Gastrocnemius medialis (tissue), 4 donors: ENCODE results near the gene ATOH8. TPM values are rescaled to one million over a fixed set of nuclear protein-coding genes. Genes with fewer than 3 reads are reported as not detected.

Experiments used
- ATAC-seq, 2 donors: fragments of 150-250 bp; one replicate each; pipeline ENCODE4 v1.9.1; 2016
- DNase-seq, 2 donors: peaks; one replicate each; pipeline ENCODE4 v3.0.0-alpha.2; 2019
- H3K27ac ChIP-seq, 4 donors: fragments of 200-600 bp; sonication (generic); 1 replicate in 1 of 4; 2 replicates in 3 of 4; pipeline ENCODE4 v1.5.1; 2016 to 2018; ENCODE audit warnings: mild to moderate bottlenecking in 2 of 4, moderate library complexity in 1 of 4
- H3K27me3 ChIP-seq, 3 donors: fragments of 200-600 bp; sonication (generic) in 2 of 3; 1 replicate in 1 of 3; 2 replicates in 2 of 3; pipeline versions ENCODE4 v1.5.1 to v1.6.0; 2016 to 2019; ENCODE audit warnings: mild to moderate bottlenecking in 1 of 3, moderate library complexity in 1 of 3
- H3K36me3 ChIP-seq, 2 donors: fragments of 200-600 bp; sonication (generic) in 1 of 2; one replicate each; pipeline ENCODE4 v1.5.1; 2017 to 2018
- H3K4me1 ChIP-seq, 2 donors: fragments of 200-600 bp; sonication (generic) in 1 of 2; one replicate each; pipeline ENCODE4 v1.5.1; 2016 to 2017; ENCODE audit warnings: mild to moderate bottlenecking in 2 of 2
- H3K4me3 ChIP-seq, 4 donors: fragments of 200-600 bp; sonication (generic) in 3 of 4; 1 replicate in 1 of 4; 2 replicates in 3 of 4; pipeline ENCODE4 v1.5.1; 2016 to 2019; ENCODE audit warnings: mild to moderate bottlenecking in 2 of 4
- H3K9me3 ChIP-seq, 3 donors: fragments of 200-600 bp; sonication (generic) in 2 of 3; 1 replicate in 1 of 3; 2 replicates in 2 of 3; pipeline ENCODE4 v1.5.1; 2016 to 2019
- POLR2A ChIP-seq, 2 donors: fragments of 450-650 bp; IDR thresholded peaks; one replicate each; pipeline ENCODE4 v1.6.1; 2017; ENCODE audit warnings: antibody characterized with exemption in 2 of 2, mild to moderate bottlenecking in 2 of 2, moderate library complexity in 2 of 2
- in situ Hi-C, 4 donors: fragments of 200-750 bp; cut with MboI; loops; one replicate each; pipeline versions ENCODE4 v1.15.0 to v1.8.0; 2017; ENCODE audit warnings: low sequenced_read_pairs in 4 of 4
- intact Hi-C: fragments of 100-400 bp; cut with DNase I; formaldehyde crosslinking; loops from one replicate; pipeline ENCODE4 v1.15.1; 2023; ENCODE audit warnings: low total_unique reads
- total RNA-seq, 4 donors: library from RNA; depleted of rRNA; stranded (reverse); fragments of >200 nt; gene quantifications; one replicate each; pipeline versions ENCODE4 v1.1.0 to v1.2.3, GENCODE V29; 2016
- TF ChIP-seq, protein P1 (sequence below), 5 experiments: fragments of 450-650 bp in 3 of 5; fragments of 200-600 bp in 2 of 5; sonication (generic) in 2 of 5; IDR thresholded peaks in 4 of 5; conservative IDR thresholded peaks in 1 of 5; 1 replicate in 4 of 5; 2 replicates in 1 of 5; pipeline ENCODE4 v1.5.1; 2016 to 2019; ENCODE audit warnings: antibody characterized with exemption in 5 of 5, mild to moderate bottlenecking in 3 of 5, moderate library complexity in 3 of 5

Gene ATOH8
- total RNA-seq, 4 donors from 2014 or later: 122 to 266 (median 150) TPM

DNA sequence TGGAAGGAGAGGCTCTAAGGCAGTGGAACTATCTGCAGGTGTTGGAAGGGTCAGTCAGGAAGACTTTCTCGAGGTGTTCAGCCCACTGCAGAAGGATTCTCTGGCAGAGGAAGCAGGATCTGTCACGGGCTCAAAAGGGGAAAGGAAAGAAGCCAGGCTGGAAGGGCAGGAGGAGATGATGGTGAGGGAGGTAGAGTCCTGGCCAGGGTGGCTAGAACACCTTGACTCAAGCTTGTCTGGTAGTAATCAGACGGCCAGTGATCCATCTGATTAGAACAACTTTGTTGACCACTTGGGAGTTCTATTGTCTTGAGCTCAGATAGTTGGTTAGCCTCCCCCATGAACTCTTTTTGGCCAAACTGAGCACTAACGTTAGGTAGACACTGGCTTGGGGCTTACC lies 9.7 kb upstream of the ATOH8 start:
- H3K36me3 ChIP-seq: no peaks in the 10 kb centered on the region
- no peaks in the 10 kb centered on the region for H3K27me3 ChIP-seq
- in situ Hi-C loops: loop anchor here in 1 of 4 donors (10.0 kb wide), 1 partner anchor 51 kb away; no protein-coding TSS in a partner anchor
- H3K4me1 ChIP-seq: peaks cover 78 to 80% of the 10 kb centered on the region in 2 donors
- DNase-seq: no peak
- intact Hi-C loops: loop anchor here (5.0 kb wide), 1 partner anchor 323 kb away; no protein-coding TSS in a partner anchor
- ATAC-seq: no peak
- peak overlapping the region; percentile 94 to 98 (median 97) for H3K27ac ChIP-seq
- no peak overlapping the region for H3K4me3 ChIP-seq
- TF ChIP-seq POLR2A (IDR thresholded peaks at IDR 0.05): no peak
- H3K9me3 ChIP-seq: no peaks in the 10 kb centered on the region

DNA sequence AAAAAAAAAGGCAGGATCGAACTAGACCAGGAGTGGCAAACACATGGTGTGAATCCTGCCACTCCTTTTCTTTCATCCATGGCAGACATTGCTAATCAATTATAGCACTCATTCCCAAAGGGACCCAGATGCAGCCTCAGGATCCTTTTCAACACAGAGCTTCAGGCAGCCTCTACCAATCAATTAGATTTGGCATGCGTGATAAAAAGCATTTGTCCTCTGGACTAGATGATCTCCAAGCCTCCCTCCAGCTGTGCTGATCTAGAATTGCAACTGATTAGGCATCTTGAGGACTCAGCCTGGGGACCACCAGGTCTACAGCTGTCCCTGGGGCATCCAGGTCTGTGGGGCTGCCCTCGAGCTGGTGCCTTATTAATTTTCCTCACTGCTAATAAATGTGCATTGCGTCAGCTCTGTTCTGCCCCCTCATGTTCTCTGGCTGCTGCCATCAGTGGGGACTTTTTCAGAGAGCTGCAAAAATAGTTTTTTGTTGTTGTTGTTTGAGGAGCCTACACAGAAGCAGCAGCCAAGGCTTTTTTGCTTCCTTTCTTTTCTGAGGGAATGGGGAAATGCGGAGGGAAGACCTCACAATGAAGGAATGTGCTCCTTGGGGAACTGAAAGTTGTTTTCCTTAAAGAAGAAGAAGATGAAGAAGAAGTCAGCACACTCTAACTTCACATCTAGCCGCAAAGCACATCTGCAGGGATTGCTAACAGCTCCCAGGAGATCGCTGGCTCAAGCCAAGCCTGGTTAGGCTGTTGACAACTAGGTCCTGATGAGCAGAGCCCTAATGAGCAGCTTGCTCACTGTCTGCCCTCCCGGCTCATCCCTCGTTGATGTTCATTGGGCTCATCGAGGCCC lies 8.8 kb upstream of the ATOH8 start:
- peak overlapping the region; percentile 94 to 98 (median 97) for H3K27ac ChIP-seq
- peaks cover 80 to 84% of the 10 kb centered on the region in 2 donors for H3K4me1 ChIP-seq
- peak in 1 of 2 donors; percentile 6 for TF ChIP-seq POLR2A (IDR thresholded peaks at IDR 0.05)
- TF ChIP-seq, protein P1, sequence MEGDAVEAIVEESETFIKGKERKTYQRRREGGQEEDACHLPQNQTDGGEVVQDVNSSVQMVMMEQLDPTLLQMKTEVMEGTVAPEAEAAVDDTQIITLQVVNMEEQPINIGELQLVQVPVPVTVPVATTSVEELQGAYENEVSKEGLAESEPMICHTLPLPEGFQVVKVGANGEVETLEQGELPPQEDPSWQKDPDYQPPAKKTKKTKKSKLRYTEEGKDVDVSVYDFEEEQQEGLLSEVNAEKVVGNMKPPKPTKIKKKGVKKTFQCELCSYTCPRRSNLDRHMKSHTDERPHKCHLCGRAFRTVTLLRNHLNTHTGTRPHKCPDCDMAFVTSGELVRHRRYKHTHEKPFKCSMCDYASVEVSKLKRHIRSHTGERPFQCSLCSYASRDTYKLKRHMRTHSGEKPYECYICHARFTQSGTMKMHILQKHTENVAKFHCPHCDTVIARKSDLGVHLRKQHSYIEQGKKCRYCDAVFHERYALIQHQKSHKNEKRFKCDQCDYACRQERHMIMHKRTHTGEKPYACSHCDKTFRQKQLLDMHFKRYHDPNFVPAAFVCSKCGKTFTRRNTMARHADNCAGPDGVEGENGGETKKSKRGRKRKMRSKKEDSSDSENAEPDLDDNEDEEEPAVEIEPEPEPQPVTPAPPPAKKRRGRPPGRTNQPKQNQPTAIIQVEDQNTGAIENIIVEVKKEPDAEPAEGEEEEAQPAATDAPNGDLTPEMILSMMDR (IDR thresholded peaks at IDR 0.05 in 4 of 5, conservative IDR thresholded peaks at IDR 0.05 in 1 of 5): no peak
- H3K27me3 ChIP-seq: no peaks in the 10 kb centered on the region
- ATAC-seq (peak in 1 of 2 donors; percentile 2), DNase-seq (peak; percentile 56 to 77)
- in situ Hi-C loops: loop anchor here in 1 of 4 donors (10.0 kb wide), 1 partner anchor 50 kb away; no protein-coding TSS in a partner anchor
- H3K4me3 ChIP-seq: peak overlapping the region in 1 of 4 donors; percentile 1
- intact Hi-C loops: loop anchor here (5.0 kb wide), 1 partner anchor 322 kb away; no protein-coding TSS in a partner anchor
- no peaks in the 10 kb centered on the region for H3K36me3 ChIP-seq
- H3K9me3 ChIP-seq: no peaks in the 10 kb centered on the region

DNA sequence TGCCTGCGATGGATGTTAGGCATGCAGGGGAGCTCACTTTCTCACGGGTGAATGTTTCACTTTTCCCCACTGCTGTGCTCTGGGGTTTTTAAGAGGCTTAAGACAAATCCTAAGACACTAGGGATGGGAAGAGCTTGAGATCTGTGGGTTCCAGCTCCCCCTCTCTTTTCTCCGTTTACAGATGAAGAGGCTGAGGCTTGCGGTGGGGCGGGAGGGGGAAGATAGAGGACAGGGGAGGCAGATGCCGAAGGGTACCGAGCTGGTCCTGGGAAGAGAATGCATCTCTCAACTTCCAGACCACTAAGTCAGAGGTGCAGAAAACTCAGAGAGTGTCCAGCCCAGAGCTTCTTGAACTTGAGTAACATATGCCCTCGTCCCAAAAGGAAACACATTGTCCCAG lies 8.2 kb upstream of the ATOH8 start:
- intact Hi-C loops: no loop called here
- H3K4me1 ChIP-seq: peaks cover 81 to 84% of the 10 kb centered on the region in 2 donors
- in situ Hi-C loops: loop anchor here in 1 of 4 donors (10.0 kb wide), 1 partner anchor 49 kb away; no protein-coding TSS in a partner anchor

DNA sequence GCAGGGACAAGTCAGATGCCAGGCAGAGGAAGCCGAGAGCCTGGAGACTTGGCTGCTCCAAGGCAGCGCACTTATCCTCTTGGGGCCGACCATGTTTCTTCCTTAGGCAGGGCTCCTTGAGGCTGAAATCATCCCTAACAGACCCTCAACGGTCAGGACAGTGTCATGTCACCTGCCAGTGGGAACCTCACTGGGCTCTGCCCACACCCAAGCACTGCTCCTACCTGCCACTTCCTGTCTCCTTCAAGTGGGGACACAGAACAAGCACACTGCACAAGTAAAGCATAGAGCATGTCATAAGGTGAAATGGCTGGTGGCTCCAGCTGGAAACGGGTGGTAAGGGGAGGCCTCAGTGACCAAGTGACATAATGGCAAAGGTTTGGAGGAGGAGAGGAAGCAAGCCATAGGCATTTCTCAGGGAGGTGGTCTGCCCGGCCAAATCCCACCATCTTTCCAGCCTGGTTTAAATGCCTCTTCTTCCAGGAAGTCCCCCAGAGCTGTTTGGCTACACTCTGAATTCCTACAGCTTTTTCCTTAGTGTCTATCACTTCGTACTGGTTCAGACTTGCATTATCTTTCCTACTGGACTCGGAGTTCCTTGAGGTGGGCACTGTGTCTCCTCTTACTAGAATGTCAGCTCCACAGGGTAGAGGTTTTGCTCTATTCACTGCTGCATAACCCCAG lies 7.3 kb upstream of the ATOH8 start:
- Histone ChIP-seq H3K4me1 (peaks cover 80 to 84% of the 10 kb centered on the region in 2 donors), H3K27me3 (no peaks in the 10 kb centered on the region), H3K9me3 (no peaks in the 10 kb centered on the region), H3K36me3 (no peaks in the 10 kb centered on the region), H3K27ac (peak overlapping the region; percentile 94 to 98 (median 97)), H3K4me3 (no peak overlapping the region)
- in situ Hi-C loops (loop anchor here in 1 of 4 donors (10.0 kb wide), 1 partner anchor 48 kb away; no protein-coding TSS in a partner anchor), intact Hi-C loops (no loop called here)
- DNase-seq: no peak
- TF ChIP-seq POLR2A (IDR thresholded peaks at IDR 0.05): no peak
- TF ChIP-seq, protein P1 (IDR thresholded peaks at IDR 0.05 in 4 of 5, conservative IDR thresholded peaks at IDR 0.05 in 1 of 5): no peak
- ATAC-seq: no peak

More for the DNA sequence above, 8.2 kb upstream of the ATOH8 start:
- Histone ChIP-seq H3K4me3 (peak overlapping the region in 1 of 4 donors; percentile 1), H3K27me3 (no peaks in the 10 kb centered on the region), H3K27ac (peak overlapping the region; percentile 94 to 98 (median 97)), H3K36me3 (no peaks in the 10 kb centered on the region), H3K9me3 (no peaks in the 10 kb centered on the region)
- DNase-seq (no peak), ATAC-seq (no peak)
- TF ChIP-seq, protein P1 (IDR thresholded peaks at IDR 0.05 in 4 of 5, conservative IDR thresholded peaks at IDR 0.05 in 1 of 5): no peak
- TF ChIP-seq POLR2A (IDR thresholded peaks at IDR 0.05): no peak
